Gastrocnemius medialis (tissue), 4 donors: ENCODE measurements around the gene PIEZO1. TPM values are rescaled to one million over a fixed set of nuclear protein-coding genes. Genes with fewer than 3 reads are reported as not detected.

Source experiments
- ATAC-seq, 2 donors: fragments of 150-250 bp; one replicate each; pipeline ENCODE4 v1.9.1; 2016
- DNase-seq, 2 donors: peaks; one replicate each; pipeline ENCODE4 v3.0.0-alpha.2; 2019
- H3K27ac ChIP-seq, 4 donors: fragments of 200-600 bp; sonication (generic); 1 replicate in 1 of 4; 2 replicates in 3 of 4; pipeline ENCODE4 v1.5.1; 2016 to 2018; ENCODE audit warnings: mild to moderate bottlenecking in 2 of 4, moderate library complexity in 1 of 4
- H3K27me3 ChIP-seq, 3 donors: fragments of 200-600 bp; sonication (generic) in 2 of 3; 1 replicate in 1 of 3; 2 replicates in 2 of 3; pipeline versions ENCODE4 v1.5.1 to v1.6.0; 2016 to 2019; ENCODE audit warnings: mild to moderate bottlenecking in 1 of 3, moderate library complexity in 1 of 3
- H3K36me3 ChIP-seq, 2 donors: fragments of 200-600 bp; sonication (generic) in 1 of 2; one replicate each; pipeline ENCODE4 v1.5.1; 2017 to 2018
- H3K4me1 ChIP-seq, 2 donors: fragments of 200-600 bp; sonication (generic) in 1 of 2; one replicate each; pipeline ENCODE4 v1.5.1; 2016 to 2017; ENCODE audit warnings: mild to moderate bottlenecking in 2 of 2
- H3K4me3 ChIP-seq, 4 donors: fragments of 200-600 bp; sonication (generic) in 3 of 4; 1 replicate in 1 of 4; 2 replicates in 3 of 4; pipeline ENCODE4 v1.5.1; 2016 to 2019; ENCODE audit warnings: mild to moderate bottlenecking in 2 of 4
- H3K9me3 ChIP-seq, 3 donors: fragments of 200-600 bp; sonication (generic) in 2 of 3; 1 replicate in 1 of 3; 2 replicates in 2 of 3; pipeline ENCODE4 v1.5.1; 2016 to 2019
- CTCF ChIP-seq, 5 experiments: fragments of 450-650 bp in 3 of 5; fragments of 200-600 bp in 2 of 5; sonication (generic) in 2 of 5; IDR thresholded peaks in 4 of 5; conservative IDR thresholded peaks in 1 of 5; 1 replicate in 4 of 5; 2 replicates in 1 of 5; pipeline ENCODE4 v1.5.1; 2016 to 2019; ENCODE audit warnings: antibody characterized with exemption in 5 of 5, mild to moderate bottlenecking in 3 of 5, moderate library complexity in 3 of 5
- POLR2A ChIP-seq, 2 donors: fragments of 450-650 bp; IDR thresholded peaks; one replicate each; pipeline ENCODE4 v1.6.1; 2017; ENCODE audit warnings: antibody characterized with exemption in 2 of 2, mild to moderate bottlenecking in 2 of 2, moderate library complexity in 2 of 2
- in situ Hi-C, 4 donors: fragments of 200-750 bp; cut with MboI; loops; one replicate each; pipeline versions ENCODE4 v1.15.0 to v1.8.0; 2017; ENCODE audit warnings: low sequenced_read_pairs in 4 of 4
- intact Hi-C: fragments of 100-400 bp; cut with DNase I; formaldehyde crosslinking; loops from one replicate; pipeline ENCODE4 v1.15.1; 2023; ENCODE audit warnings: low total_unique reads
- total RNA-seq, 4 donors: library from RNA; depleted of rRNA; stranded (reverse); fragments of >200 nt; gene quantifications; one replicate each; pipeline versions ENCODE4 v1.1.0 to v1.2.3, GENCODE V29; 2016

PIEZO1 gene
- total RNA-seq, 4 donors from 2014 or later = 9.0 to 37.0 (median 16.5) TPM

- TF ChIP-seq POLR2A (IDR thresholded peaks at IDR 0.05) (no peak), CTCF (IDR thresholded peaks at IDR 0.05 in 4 of 5, conservative IDR thresholded peaks at IDR 0.05 in 1 of 5) (no peak)
- peaks cover 0 to 45% of the 10 kb centered on the region in 2 donors for H3K36me3 ChIP-seq
- no peaks in the 10 kb centered on the region for H3K9me3 ChIP-seq
- DNase-seq (no peak), ATAC-seq (no peak)
- H3K4me3 ChIP-seq = no peak overlapping the region
- H3K27me3 ChIP-seq = no peaks in the 10 kb centered on the region
- in situ Hi-C loops = no loop called here
- no peak overlapping the region for H3K27ac ChIP-seq
- no peaks in the 10 kb centered on the region for H3K4me1 ChIP-seq
- intact Hi-C loops = no loop called here
Observed at GRCh38 chr16:88714420-88715302, 70.4 kb downstream of the PIEZO1 start.

DNA sequence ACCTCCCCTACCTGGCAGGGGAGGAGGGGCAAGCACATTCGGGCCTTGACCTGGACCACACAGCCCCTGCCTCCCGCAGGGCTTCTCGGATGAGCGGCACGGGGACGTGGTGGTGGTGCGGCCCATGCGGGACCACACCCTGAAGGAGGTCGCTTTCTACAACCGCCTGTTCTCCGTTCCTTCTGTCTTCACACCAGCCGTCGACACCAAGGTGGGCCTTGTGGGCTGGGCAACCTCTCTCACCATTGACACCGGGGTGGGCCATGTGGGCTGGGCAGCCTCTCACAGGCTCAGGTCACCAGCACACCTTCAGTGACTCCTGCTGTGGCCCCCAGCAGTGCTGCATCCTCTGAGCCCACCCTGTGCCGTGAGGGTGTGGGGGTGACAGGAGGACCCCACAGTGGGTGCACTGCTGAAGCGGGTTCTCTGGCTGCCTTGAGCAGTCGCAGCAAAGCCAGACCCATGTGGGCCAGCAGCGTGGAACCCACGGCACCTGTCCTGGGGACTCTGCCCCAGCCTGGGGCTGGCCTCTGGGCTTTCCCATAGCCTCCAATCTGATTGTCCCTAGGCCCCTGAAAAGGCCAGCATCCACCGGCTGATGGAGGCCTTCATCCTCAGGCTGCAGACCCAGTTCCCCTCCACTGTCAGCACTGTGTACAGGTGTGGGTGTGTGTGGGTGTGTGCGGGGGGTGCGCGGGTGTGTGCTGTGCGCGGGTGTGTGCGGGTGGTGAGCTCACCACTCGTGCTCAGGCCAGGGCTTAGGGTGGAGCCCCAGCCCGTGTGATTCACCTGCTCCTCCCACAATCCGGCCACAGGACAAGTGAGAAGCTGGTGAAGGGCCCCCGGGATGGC is 71.2 kb downstream of the PIEZO1 start:
- H3K4me3 ChIP-seq = no peak overlapping the region
- H3K27me3 ChIP-seq = no peaks in the 10 kb centered on the region
- H3K4me1 ChIP-seq = no peaks in the 10 kb centered on the region
- H3K36me3 ChIP-seq = peaks cover 0 to 45% of the 10 kb centered on the region in 2 donors
- in situ Hi-C loops = no loop called here
- TF ChIP-seq CTCF (IDR thresholded peaks at IDR 0.05 in 4 of 5, conservative IDR thresholded peaks at IDR 0.05 in 1 of 5) (no peak), POLR2A (IDR thresholded peaks at IDR 0.05) (no peak)
- H3K9me3 ChIP-seq = no peaks in the 10 kb centered on the region
- ATAC-seq = no peak
- intact Hi-C loops = no loop called here
- DNase-seq = no peak
- no peak overlapping the region for H3K27ac ChIP-seq

DNA sequence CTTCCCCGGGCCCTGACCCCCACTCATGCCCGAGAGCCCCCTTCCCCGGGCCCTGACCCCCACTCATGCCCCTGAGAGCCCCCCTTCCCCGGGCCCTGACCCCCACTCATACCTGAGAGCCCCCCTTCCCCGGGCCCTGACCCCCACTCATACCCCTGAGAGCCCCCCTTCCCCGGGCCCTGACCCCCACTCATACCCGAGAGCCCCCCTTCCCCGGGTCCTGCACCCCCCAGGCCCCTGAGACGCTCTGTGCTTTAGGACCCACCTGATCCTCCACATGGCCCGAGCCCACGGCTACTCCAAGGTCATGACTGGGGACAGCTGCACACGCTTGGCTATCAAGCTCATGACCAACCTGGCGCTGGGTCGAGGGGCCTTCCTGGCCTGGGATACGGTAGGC is 72.0 kb downstream of the PIEZO1 start:
- in situ Hi-C loops = no loop called here
- peaks cover 0 to 45% of the 10 kb centered on the region in 2 donors for H3K36me3 ChIP-seq
- ATAC-seq (no peak), DNase-seq (no peak)
- peaks cover 0 to 3% of the 10 kb centered on the region in 2 donors for H3K4me1 ChIP-seq
- no peak for TF ChIP-seq CTCF (IDR thresholded peaks at IDR 0.05 in 4 of 5, conservative IDR thresholded peaks at IDR 0.05 in 1 of 5)
- no peak for TF ChIP-seq POLR2A (IDR thresholded peaks at IDR 0.05)
- H3K27ac ChIP-seq = no peak overlapping the region
- intact Hi-C loops = no loop called here
- H3K27me3 ChIP-seq = no peaks in the 10 kb centered on the region
- H3K9me3 ChIP-seq = no peaks in the 10 kb centered on the region
- H3K4me3 ChIP-seq = no peak overlapping the region

DNA sequence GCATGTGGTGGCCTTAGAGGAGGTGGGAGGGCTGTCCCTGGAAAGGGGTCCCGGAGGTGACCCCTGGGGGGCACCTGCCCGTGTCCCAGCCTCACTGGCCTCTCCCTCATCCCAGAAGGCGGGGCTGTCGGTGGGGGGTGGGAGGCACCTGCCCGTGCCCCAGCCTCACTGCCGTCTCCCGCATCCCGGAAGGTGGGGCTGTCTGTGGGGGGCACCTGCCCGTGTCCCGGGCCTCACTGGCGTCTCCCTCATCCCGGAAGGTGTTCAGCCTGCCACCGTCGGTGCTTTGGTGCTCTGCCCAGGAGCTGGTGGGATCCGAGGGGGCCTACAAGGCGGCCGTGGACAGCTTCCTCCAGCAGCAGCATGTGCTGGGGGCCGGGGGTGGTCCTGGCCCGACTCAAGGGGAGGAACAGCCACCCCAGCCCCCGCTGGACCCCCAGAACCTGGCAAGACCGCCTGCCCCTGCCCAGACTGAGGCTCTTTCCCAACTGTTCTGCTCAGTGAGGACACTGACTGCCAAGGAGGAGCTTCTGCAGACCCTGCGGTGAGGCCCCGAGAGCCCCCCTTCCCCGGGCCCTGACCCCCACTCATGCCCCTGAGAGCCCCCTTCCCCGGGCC is 72.5 kb downstream of the PIEZO1 start:
- H3K27me3 ChIP-seq = no peaks in the 10 kb centered on the region
- intact Hi-C loops = no loop called here
- no peaks in the 10 kb centered on the region for H3K9me3 ChIP-seq
- no peak overlapping the region for H3K27ac ChIP-seq
- H3K36me3 ChIP-seq = peaks cover 0 to 39% of the 10 kb centered on the region in 2 donors
- ATAC-seq (no peak), DNase-seq (no peak)
- H3K4me3 ChIP-seq = no peak overlapping the region
- peaks cover 4 to 9% of the 10 kb centered on the region in 2 donors for H3K4me1 ChIP-seq
- no peak for TF ChIP-seq CTCF (IDR thresholded peaks at IDR 0.05 in 4 of 5, conservative IDR thresholded peaks at IDR 0.05 in 1 of 5)
- TF ChIP-seq POLR2A (IDR thresholded peaks at IDR 0.05) = no peak
- in situ Hi-C loops = no loop called here
